ENCODE results near the gene RPP25L. TPM values are rescaled to one million over a fixed set of nuclear protein-coding genes. Genes with fewer than 3 reads are reported as not detected.
A peak's percentile ranks its signal among the peaks of the same experiment; 100 is the strongest.

Gene RPP25L
- total RNA-seq, 4 donors from 2014 or later, result 28.9 to 83.5 (median 54.8) TPM

DNA sequence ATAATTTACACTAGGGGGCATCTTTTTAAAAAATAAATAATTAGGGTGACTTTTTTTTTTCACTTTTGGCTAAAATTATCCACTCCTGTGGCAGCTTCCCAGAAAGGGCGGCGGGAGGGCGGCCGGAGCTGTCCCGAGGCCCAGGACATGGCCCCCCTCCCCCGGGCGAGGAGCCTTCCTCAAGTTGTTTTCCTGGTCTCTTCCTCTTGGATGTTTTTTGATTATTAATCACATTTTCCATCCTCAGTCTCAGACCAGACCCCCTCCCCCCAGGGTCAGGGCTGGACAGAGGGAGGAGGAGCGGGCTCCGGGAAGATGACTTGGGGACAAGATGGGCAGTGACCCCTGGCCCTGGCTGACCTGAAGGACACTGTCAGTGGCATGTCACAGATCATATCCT is 17.7 kb downstream of the RPP25L start:
- H3K27me3 ChIP-seq, result peaks cover 0 to 7% of the 10 kb centered on the region in 2 donors
- peak overlapping the region in 2 of 4 donors; percentile 17 to 55 for H3K27ac ChIP-seq
- no peak for TF ChIP-seq POLR2A (IDR thresholded peaks at IDR 0.05)
- TF ChIP-seq, protein P1, sequence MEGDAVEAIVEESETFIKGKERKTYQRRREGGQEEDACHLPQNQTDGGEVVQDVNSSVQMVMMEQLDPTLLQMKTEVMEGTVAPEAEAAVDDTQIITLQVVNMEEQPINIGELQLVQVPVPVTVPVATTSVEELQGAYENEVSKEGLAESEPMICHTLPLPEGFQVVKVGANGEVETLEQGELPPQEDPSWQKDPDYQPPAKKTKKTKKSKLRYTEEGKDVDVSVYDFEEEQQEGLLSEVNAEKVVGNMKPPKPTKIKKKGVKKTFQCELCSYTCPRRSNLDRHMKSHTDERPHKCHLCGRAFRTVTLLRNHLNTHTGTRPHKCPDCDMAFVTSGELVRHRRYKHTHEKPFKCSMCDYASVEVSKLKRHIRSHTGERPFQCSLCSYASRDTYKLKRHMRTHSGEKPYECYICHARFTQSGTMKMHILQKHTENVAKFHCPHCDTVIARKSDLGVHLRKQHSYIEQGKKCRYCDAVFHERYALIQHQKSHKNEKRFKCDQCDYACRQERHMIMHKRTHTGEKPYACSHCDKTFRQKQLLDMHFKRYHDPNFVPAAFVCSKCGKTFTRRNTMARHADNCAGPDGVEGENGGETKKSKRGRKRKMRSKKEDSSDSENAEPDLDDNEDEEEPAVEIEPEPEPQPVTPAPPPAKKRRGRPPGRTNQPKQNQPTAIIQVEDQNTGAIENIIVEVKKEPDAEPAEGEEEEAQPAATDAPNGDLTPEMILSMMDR (IDR thresholded peaks at IDR 0.05), result no peak
- no peaks in the 10 kb centered on the region for H3K36me3 ChIP-seq
- H3K4me1 ChIP-seq, result peaks cover 0 to 37% (median 21%) of the 10 kb centered on the region in 4 donors
- H3K9me3 ChIP-seq, result no peaks in the 10 kb centered on the region
- no peak overlapping the region for H3K4me3 ChIP-seq
- DNase-seq, result no peak

GRCh38 chr9:34592895-34593601 is 18.8 kb downstream of the RPP25L start:
- Histone ChIP-seq H3K36me3 (no peaks in the 10 kb centered on the region), H3K4me3 (no peak overlapping the region), H3K27me3 (peaks cover 0 to 18% of the 10 kb centered on the region in 2 donors), H3K4me1 (peaks cover 0 to 49% (median 23%) of the 10 kb centered on the region in 4 donors), H3K27ac (peak overlapping the region in 1 of 4 donors; percentile 55), H3K9me3 (no peaks in the 10 kb centered on the region)
- no peak for TF ChIP-seq POLR2A (IDR thresholded peaks at IDR 0.05)
- TF ChIP-seq, protein P1 (IDR thresholded peaks at IDR 0.05), result no peak
- DNase-seq, result peak in 1 of 3 donors; percentile 64

DNA sequence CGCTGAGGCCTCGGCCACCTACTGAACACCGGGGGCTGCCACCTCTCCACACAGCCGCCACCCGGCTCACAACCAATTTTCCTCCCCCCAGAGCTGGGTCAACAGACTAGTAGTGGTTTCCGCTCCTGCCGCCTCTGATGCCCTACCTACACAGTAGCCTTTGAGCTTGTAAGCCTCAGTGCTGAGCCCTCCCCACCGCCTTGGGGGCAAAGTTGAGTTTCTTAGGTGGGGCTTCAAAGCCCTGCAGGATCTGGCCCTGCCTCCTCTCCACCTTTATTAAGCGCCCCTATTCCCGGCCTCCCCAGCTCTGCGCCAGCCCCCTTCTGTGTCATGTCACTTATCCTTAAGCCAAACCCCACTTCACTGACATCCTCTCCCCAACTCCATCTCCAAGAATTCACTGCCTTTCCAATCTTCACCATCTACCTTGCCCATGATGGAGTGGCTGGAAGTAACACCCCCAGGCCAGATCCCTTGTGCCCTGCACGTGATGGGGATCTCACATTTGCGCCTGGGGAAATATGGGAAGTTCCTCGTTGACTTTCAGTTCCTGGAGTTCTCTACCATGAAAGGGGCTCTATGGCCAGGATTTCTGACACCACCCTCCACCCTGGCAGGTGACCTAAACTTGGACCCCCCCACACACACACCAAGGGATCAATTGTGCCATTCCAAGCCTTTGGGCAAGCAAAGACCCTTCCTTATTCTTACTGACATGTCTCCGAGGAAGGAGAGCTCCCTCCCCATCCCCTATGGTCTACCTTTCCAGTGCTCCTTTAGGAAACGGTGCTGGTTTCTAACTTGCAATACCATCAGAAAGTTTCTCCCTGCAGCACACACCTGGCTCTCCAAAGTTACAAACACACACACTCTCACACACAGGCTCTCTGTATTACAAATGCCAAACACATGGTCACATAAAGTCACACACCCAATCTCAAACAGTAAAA is 19.7 kb downstream of the RPP25L start:
- peaks cover 0 to 49% (median 23%) of the 10 kb centered on the region in 4 donors for H3K4me1 ChIP-seq

GRCh38 chr9:34591248-34591916 is 20.5 kb downstream of the RPP25L start:
- Histone ChIP-seq H3K27me3 (peaks cover 0 to 24% of the 10 kb centered on the region in 2 donors), H3K9me3 (no peaks in the 10 kb centered on the region), H3K4me3 (peak overlapping the region; percentile 13 to 66 (median 45)), H3K36me3 (no peaks in the 10 kb centered on the region), H3K4me1 (peaks cover 0 to 49% (median 23%) of the 10 kb centered on the region in 4 donors), H3K27ac (peak overlapping the region in 2 of 4 donors; percentile 43 to 74)
- TF ChIP-seq POLR2A (IDR thresholded peaks at IDR 0.05), result no peak
- TF ChIP-seq, protein P1 (IDR thresholded peaks at IDR 0.05), result peak; percentile 73 to 97 (median 94)
- peak; percentile 67 to 93 (median 92) for DNase-seq

More for the DNA sequence above, 19.7 kb downstream of the RPP25L start:
- Histone ChIP-seq H3K27me3 (peaks cover 0 to 24% of the 10 kb centered on the region in 2 donors), H3K27ac (no peak overlapping the region), H3K36me3 (no peaks in the 10 kb centered on the region), H3K4me3 (peak overlapping the region in 1 of 4 donors; percentile 45), H3K9me3 (no peaks in the 10 kb centered on the region)
- no peak for DNase-seq
- no peak for TF ChIP-seq POLR2A (IDR thresholded peaks at IDR 0.05)
- TF ChIP-seq, protein P1 (IDR thresholded peaks at IDR 0.05), result no peak
